Measurements from ENCODE around the gene SLC25A47. TPM values are rescaled to one million over a fixed set of nuclear protein-coding genes. Genes with fewer than 3 reads are reported as not detected.

SLC25A47 gene
- total RNA-seq, 1 experiment from 2014 or later, result not detected

DNA sequence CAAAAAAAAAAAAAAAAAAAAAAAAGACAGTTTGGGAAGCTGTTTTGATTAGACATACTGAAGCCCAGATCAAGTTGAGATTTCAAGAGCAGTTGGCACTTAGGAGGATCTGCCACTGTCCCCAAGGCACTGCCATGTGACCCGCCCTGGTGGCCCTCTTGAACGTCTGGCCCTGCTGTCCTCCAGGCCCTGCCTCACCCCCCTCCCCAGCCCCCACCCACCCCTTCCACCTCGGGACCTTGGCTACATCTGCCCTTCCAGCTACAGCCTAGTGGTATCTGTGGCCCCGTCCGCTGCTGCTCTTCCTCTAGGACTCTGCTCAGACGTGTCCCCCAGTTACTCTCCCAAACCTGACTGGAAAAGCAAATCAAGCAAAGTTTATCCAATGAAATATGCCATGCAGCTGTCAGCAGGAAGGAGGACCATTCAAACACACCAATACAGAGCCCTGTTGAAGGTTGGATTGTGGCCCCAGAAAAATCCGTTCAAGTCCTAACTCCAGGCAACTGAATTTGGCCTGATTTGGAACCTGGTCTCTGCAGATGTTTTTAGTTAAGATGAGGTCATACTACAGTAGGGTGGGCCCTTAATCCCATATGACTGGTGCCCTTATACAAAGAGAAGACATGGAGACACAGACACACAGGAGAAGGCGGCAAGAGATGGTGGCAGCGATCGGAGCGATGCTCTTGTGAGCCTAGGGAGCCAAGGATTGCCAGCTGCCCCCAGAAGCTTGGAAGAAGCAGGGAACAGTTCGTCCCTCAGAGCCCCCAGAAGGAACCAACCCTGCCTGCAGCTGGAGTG is 34.6 kb upstream of the SLC25A47 start:
- intact Hi-C loops (cut with micrococcal nuclease), result no loop called here
- peaks cover 11% of the 10 kb centered on the region for H3K36me3 Mint-ChIP-seq (ENCODE audit: insufficient read depth, unreplicated experiment)
- no TSS peak for BruUV-seq (replicated peaks)
- no peak for DNase-seq (ENCODE audit: unreplicated experiment)
- TF ChIP-seq, protein P1, sequence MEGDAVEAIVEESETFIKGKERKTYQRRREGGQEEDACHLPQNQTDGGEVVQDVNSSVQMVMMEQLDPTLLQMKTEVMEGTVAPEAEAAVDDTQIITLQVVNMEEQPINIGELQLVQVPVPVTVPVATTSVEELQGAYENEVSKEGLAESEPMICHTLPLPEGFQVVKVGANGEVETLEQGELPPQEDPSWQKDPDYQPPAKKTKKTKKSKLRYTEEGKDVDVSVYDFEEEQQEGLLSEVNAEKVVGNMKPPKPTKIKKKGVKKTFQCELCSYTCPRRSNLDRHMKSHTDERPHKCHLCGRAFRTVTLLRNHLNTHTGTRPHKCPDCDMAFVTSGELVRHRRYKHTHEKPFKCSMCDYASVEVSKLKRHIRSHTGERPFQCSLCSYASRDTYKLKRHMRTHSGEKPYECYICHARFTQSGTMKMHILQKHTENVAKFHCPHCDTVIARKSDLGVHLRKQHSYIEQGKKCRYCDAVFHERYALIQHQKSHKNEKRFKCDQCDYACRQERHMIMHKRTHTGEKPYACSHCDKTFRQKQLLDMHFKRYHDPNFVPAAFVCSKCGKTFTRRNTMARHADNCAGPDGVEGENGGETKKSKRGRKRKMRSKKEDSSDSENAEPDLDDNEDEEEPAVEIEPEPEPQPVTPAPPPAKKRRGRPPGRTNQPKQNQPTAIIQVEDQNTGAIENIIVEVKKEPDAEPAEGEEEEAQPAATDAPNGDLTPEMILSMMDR (IDR thresholded peaks at IDR 0.05; ENCODE audit: unreplicated experiment), result no peak
- H3K9me3 Mint-ChIP-seq (ENCODE audit: unreplicated experiment), result no peaks in the 10 kb centered on the region
- no peaks in the 10 kb centered on the region for H3K27me3 Mint-ChIP-seq (ENCODE audit: insufficient read depth, unreplicated experiment)
- H3K4me1 Mint-ChIP-seq (ENCODE audit: insufficient read depth, unreplicated experiment), result peaks cover 5% of the 10 kb centered on the region
- no peak overlapping the region for H3K27ac Mint-ChIP-seq (ENCODE audit: low read depth, unreplicated experiment)
- POLR2A ChIA-PET, result no interaction called here
- CTCF ChIA-PET, result interaction anchor here (0.9 to 1.2 kb wide), 2 partner anchors 12 to 89 kb away, joined by 4 to 5 read pairs; no protein-coding TSS in a partner anchor
- H3K4me3 Mint-ChIP-seq (ENCODE audit: unreplicated experiment), result no peak overlapping the region

DNA sequence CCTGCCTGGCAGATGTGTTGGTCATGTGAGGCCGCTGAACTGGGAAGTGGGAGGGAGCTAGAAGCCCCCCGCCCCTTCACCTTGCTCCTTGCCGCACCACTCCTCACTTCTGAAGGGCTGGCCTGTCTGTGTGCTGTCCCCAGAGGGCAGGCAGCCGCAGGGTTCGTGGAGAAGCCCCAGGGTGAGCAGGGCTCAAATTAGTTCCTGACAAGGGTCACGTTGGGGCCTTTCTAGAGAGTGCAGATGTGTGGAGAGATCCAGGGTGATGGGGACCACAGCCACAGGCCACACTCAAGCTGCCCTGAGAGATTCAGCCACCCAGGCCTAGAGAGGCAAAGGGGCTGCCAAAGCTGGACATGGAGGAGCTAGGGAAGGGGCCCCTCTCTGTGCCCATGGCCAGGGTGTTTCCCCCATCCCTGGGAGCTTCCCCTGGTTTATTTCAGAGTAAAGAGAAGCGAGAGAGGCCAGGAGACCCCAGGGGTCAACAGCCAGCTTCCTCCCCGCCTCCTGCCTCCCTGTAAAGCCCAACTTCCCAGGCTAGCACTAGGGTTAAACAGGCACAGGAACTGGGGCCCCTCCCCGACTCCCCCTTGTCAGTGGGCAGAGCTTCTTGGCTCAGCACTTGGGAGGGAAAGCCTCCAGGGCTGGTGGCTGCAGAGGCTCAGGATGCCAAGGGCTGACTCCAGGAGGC is 33.1 kb upstream of the SLC25A47 start:
- ChIA-PET POLR2A (no interaction called here), CTCF (interaction anchor here (0.9 kb wide), 1 partner anchor 49 kb away, joined by 3 read pairs; no protein-coding TSS in a partner anchor)
- H3K9me3 Mint-ChIP-seq (ENCODE audit: unreplicated experiment), result no peaks in the 10 kb centered on the region
- intact Hi-C loops (cut with micrococcal nuclease), result no loop called here
- H3K4me3 Mint-ChIP-seq (ENCODE audit: unreplicated experiment), result no peak overlapping the region
- no peak for DNase-seq (ENCODE audit: unreplicated experiment)
- no peaks in the 10 kb centered on the region for H3K27me3 Mint-ChIP-seq (ENCODE audit: insufficient read depth, unreplicated experiment)
- no TSS peak for BruUV-seq (replicated peaks)
- peaks cover 5% of the 10 kb centered on the region for H3K4me1 Mint-ChIP-seq (ENCODE audit: insufficient read depth, unreplicated experiment)
- H3K36me3 Mint-ChIP-seq (ENCODE audit: insufficient read depth, unreplicated experiment), result peaks cover 7% of the 10 kb centered on the region
- TF ChIP-seq, protein P1 (IDR thresholded peaks at IDR 0.05; ENCODE audit: unreplicated experiment), result no peak
- no peak overlapping the region for H3K27ac Mint-ChIP-seq (ENCODE audit: low read depth, unreplicated experiment)

DNA sequence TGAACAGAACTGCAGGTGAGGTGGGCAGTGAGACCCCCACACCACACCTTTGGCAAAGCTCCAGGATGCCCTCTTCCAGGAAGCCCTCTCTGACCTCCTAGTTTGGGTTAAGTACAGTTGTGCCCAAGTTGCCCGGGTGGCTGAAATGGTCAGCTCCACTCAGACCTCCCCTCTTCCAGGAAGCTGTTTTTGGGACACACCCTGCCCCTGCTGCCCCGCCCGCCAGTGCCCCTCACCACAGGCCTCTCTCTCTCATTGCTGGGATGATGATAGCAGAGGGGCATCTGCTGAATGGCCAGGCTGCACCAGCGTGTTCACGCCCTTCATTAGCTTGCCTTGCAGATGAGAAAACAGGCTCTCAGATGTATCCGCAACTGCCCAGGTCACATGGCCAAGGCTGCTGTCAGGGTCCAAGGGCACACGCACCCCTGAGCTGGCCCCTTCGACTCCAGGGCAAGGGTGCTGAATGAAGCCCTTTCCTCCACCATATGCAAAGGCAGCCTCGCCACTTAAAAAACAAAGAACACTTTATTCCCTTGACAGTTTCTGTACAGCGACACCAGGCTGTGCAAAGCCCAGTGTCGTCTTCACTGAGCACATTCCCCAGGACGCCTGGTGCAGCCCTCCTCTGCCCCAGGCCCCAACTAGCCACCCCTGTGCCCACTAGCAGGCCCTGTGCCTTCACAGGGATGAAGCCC is 32.4 kb upstream of the SLC25A47 start:
- H3K27ac Mint-ChIP-seq (ENCODE audit: low read depth, unreplicated experiment), result no peak overlapping the region
- BruUV-seq (replicated peaks), result no TSS peak
- DNase-seq (ENCODE audit: unreplicated experiment), result no peak
- intact Hi-C loops (cut with micrococcal nuclease), result no loop called here
- no peaks in the 10 kb centered on the region for H3K9me3 Mint-ChIP-seq (ENCODE audit: unreplicated experiment)
- TF ChIP-seq, protein P1 (IDR thresholded peaks at IDR 0.05; ENCODE audit: unreplicated experiment), result no peak
- no peaks in the 10 kb centered on the region for H3K27me3 Mint-ChIP-seq (ENCODE audit: insufficient read depth, unreplicated experiment)
- ChIA-PET POLR2A (no interaction called here), CTCF (interaction anchor here (0.9 to 1.0 kb wide), 2 partner anchors 50 to 92 kb away, joined by 3 to 5 read pairs; no protein-coding TSS in a partner anchor)
- H3K4me1 Mint-ChIP-seq (ENCODE audit: insufficient read depth, unreplicated experiment), result peaks cover 5% of the 10 kb centered on the region
- H3K4me3 Mint-ChIP-seq (ENCODE audit: unreplicated experiment), result no peak overlapping the region
- H3K36me3 Mint-ChIP-seq (ENCODE audit: insufficient read depth, unreplicated experiment), result peaks cover 7% of the 10 kb centered on the region

Measured in MCF 10A (cell line).